GM10847 (cell line): ENCODE data around the gene IL12RB1.

ENCODE experiments used
- POLR2A ChIP-seq: IDR thresholded peaks from 2 replicates; pipeline ENCODE4 v1.6.1; 2011; ENCODE audit not compliant: insufficient read length; ENCODE audit errors: extremely low read depth

IL12RB1 gene

DNA sequence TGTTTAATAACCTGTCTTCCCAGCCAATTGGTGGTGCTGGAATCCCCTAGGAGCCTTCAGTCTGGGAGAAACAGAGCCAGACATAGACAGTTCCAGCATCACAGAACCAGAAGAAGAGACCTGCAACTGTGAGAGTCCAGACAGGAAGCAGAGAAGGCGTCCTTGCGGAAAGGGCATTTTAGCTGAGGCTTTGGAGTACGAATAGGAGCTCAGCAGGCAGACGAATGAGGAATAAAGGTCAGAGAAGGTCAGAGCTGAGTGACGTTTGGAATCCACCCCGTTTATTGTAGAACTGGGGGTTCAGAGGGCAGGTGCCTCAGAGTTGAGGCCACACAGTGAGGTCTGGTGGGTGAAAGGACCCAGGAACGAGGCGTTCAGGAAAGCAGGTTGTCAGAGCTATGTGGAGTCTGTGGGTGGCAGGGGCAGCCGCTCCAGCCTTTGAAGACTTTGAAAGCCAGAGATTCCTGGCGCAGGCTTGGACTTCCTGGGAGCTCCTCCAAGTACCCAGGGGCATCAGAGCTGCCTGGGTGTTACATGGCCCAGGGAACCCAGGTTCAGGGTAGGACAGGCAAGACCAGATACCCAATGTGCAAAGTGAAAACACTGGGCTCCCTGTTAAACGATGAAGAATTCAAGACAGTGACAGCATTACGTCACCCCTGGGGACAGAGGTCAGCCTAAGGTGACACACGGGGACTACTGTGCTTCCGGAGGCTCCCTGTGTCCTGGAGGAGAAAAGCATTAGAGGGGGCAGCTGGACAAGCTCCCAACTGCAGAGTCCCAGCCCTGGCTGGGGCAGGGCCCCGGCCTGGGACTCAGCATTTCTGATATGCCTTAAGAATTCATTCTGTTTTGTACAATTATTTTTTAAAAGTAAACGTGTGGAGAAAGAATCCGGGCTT lies 73.3 kb downstream of the IL12RB1 start:
- TF ChIP-seq POLR2A, result no peak

DNA sequence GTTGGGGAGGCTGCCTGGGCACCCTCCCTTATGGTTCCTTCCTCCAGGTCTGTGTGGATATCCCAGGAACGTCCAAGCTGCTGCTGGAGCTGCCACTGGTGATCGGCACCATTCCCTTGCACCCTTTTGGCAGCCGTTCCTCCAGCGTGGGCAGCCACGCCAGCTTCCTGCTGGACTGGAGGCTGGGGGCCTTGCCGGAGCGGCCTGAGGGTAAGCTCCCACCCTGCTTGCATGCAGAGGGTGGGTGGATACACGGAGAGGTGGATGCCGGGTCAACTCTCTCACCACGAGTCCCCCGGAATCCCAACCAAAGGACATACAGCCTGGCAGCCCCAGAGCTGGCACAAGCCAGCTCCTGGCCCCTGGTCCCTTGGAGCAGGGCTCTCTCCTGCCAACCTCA lies 76.6 kb downstream of the IL12RB1 start:
- no peak for TF ChIP-seq POLR2A

DNA sequence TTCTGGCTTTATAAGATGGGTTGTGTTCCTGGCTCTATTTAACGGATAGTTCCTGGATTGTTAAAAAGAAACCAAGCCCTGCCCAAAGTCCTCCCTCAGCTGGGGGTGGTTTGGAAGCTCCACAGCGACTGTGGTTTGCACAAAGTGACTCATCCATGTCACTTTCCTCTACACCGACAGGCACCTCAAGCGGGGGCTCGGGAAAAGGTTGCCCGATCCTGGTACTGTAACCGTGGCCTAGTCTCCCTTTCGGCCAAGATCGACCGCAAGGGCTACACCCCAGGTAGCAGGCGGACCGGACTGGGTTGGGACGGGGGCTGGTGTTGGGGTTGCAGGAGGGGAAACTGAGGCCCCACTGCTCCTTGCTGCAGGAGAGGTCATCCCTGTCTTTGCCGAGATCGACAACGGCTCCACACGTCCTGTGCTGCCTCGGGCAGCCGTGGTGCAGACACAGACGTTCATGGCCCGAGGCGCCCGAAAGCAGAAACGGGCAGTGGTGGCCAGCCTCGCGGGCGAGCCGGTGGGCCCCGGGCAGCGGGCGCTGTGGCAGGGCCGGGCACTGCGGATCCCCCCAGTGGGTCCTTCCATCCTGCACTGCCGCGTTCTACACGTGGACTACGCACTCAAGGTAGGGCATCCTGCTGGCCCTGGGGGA lies 77.2 kb downstream of the IL12RB1 start:
- no peak for TF ChIP-seq POLR2A
